ENCODE measurements around the gene GALNT17.

The GALNT17 gene

GRCh38 chr7:71477441-71477840 is 345.5 kb downstream of the GALNT17 start:
- H3K4me3 ChIP-seq (ENCODE audit: low read depth, low read length), result no peak overlapping the region
- POLR2A ChIA-PET, result no interaction called here
- CTCF ChIA-PET, result no interaction called here
- no peak for TF ChIP-seq CTCF (IDR thresholded peaks at IDR 0.05; ENCODE audit: insufficient read depth, low read length, missing control alignments)
- no peak for DNase-seq (ENCODE audit: low read depth, low spot score)

GRCh38 chr7:71479231-71479630 is 347.3 kb downstream of the GALNT17 start:
- ChIA-PET POLR2A (no interaction called here), CTCF (interaction anchor here (1.5 kb wide), 1 partner anchor 243 kb away, joined by 3 read pairs; no protein-coding TSS in a partner anchor)
- DNase-seq (ENCODE audit: low read depth, low spot score), result no peak
- TF ChIP-seq CTCF (IDR thresholded peaks at IDR 0.05; ENCODE audit: insufficient read depth, low read length, missing control alignments), result no peak
- H3K4me3 ChIP-seq (ENCODE audit: low read depth, low read length), result no peak overlapping the region

- POLR2A ChIA-PET, result interaction anchor here (0.7 kb wide), 1 partner anchor 33 kb away, joined by 3 read pairs; no protein-coding TSS in a partner anchor
- no peak for TF ChIP-seq CTCF (IDR thresholded peaks at IDR 0.05; ENCODE audit: insufficient read depth, low read length, missing control alignments)
- CTCF ChIA-PET, result no interaction called here
- DNase-seq (ENCODE audit: low read depth, low spot score), result no peak
- no peak overlapping the region for H3K4me3 ChIP-seq (ENCODE audit: low read depth, low read length)
These were observed 348.8 kb downstream of the GALNT17 start for GRCh38 chr7:71480791-71481190.

- ChIA-PET POLR2A (no interaction called here), CTCF (no interaction called here)
- DNase-seq (ENCODE audit: low read depth, low spot score), result no peak
- TF ChIP-seq CTCF (IDR thresholded peaks at IDR 0.05; ENCODE audit: insufficient read depth, low read length, missing control alignments), result no peak
- H3K4me3 ChIP-seq (ENCODE audit: low read depth, low read length), result no peak overlapping the region
These were observed 350.3 kb downstream of the GALNT17 start for GRCh38 chr7:71482284-71482683.

GRCh38 chr7:71484380-71484779 is 352.4 kb downstream of the GALNT17 start:
- DNase-seq (ENCODE audit: low read depth, low spot score), result no peak
- no peak overlapping the region for H3K4me3 ChIP-seq (ENCODE audit: low read depth, low read length)
- TF ChIP-seq CTCF (IDR thresholded peaks at IDR 0.05; ENCODE audit: insufficient read depth, low read length, missing control alignments), result no peak
- CTCF ChIA-PET, result interaction anchor here (1.4 kb wide), 1 partner anchor 31 kb away, joined by 3 read pairs; no protein-coding TSS in a partner anchor
- POLR2A ChIA-PET, result no interaction called here

- POLR2A ChIA-PET, result no interaction called here
- no peak overlapping the region for H3K4me3 ChIP-seq (ENCODE audit: low read depth, low read length)
- CTCF ChIA-PET, result interaction anchor here (1.0 kb wide), 1 partner anchor 248 kb away, joined by 3 read pairs; no protein-coding TSS in a partner anchor
- DNase-seq (ENCODE audit: low read depth, low spot score), result no peak
- TF ChIP-seq CTCF (IDR thresholded peaks at IDR 0.05; ENCODE audit: insufficient read depth, low read length, missing control alignments), result no peak
These were observed 353.6 kb downstream of the GALNT17 start for GRCh38 chr7:71485586-71485985.
